HepG2 (cell line): Measurements from ENCODE around the gene TNPO3. TPM values are rescaled to one million over a fixed set of nuclear protein-coding genes. Genes with fewer than 3 reads are reported as not detected.

Source experiments
- ATAD3A ChIP-seq: sonication (generic); formaldehyde crosslinking; IDR thresholded peaks from 2 replicates; pipeline ENCODE4 v1.4.0; 2020; ENCODE audit warnings: missing genetic modification reagents
- KDM6A ChIP-seq: IDR thresholded peaks from 2 replicates; pipeline ENCODE4 v1.6.1; 2016; ENCODE audit warnings: low read depth
- LBX2 ChIP-seq: sonication (generic); formaldehyde crosslinking; IDR thresholded peaks from 2 replicates; pipeline ENCODE4 v1.5.0; 2020; ENCODE audit warnings: missing genetic modification reagents, mild to moderate bottlenecking, borderline replicate concordance
- MEF2D ChIP-seq: sonication (generic); formaldehyde crosslinking; IDR thresholded peaks from 2 replicates; pipeline ENCODE4 v1.5.1; 2020; ENCODE audit warnings: mild to moderate bottlenecking, missing genetic modification reagents
- MEIS1 ChIP-seq: sonication (generic); formaldehyde crosslinking; IDR thresholded peaks from 2 replicates; pipeline ENCODE4 v1.9.0; 2021; ENCODE audit warnings: mild to moderate bottlenecking, missing genetic modification reagents, moderate library complexity, borderline replicate concordance
- MIER2 ChIP-seq: IDR thresholded peaks from 2 replicates; pipeline ENCODE4 v1.6.1; 2016; ENCODE audit warnings: missing biosample characterization, missing genetic modification reagents
- ZC3H13 ChIP-seq: sonication (generic); formaldehyde crosslinking; IDR thresholded peaks from 2 replicates; pipeline ENCODE4 v1.8.1; 2023; ENCODE audit warnings: mild to moderate bottlenecking, missing genetic modification reagents, moderate library complexity
- ZNF138 ChIP-seq: sonication (generic); formaldehyde crosslinking; IDR thresholded peaks from 2 replicates; pipeline ENCODE4 v1.5.0; 2020; ENCODE audit warnings: mild to moderate bottlenecking, low read depth, missing genetic modification reagents
- ZNF263 ChIP-seq: sonication (generic); formaldehyde crosslinking; IDR thresholded peaks from 2 replicates; pipeline ENCODE4 v1.4.0; 2020; ENCODE audit warnings: missing genetic modification reagents
- ZNF569 ChIP-seq: sonication (generic); formaldehyde crosslinking; IDR thresholded peaks from 2 replicates; pipeline ENCODE4 v1.5.0; 2020; ENCODE audit warnings: mild to moderate bottlenecking, missing genetic modification reagents, moderate library complexity, borderline replicate concordance
- ZNF761 ChIP-seq: sonication (generic); formaldehyde crosslinking; conservative IDR thresholded peaks from 2 replicates; pipeline ENCODE4 v1.4.0; 2020; ENCODE audit warnings: mild to moderate bottlenecking, missing genetic modification reagents
- ZNF777 ChIP-seq: sonication (generic); formaldehyde crosslinking; IDR thresholded peaks from 2 replicates; pipeline ENCODE4 v1.4.0; 2020; ENCODE audit warnings: missing genetic modification reagents
- ZSCAN31 ChIP-seq: sonication (generic); formaldehyde crosslinking; IDR thresholded peaks from 2 replicates; pipeline ENCODE4 v1.5.0; 2020; ENCODE audit warnings: low read depth, mild to moderate bottlenecking, missing genetic modification reagents
- polyA plus RNA-seq, 8 experiments: library from polyadenylated mRNA; depleted of rRNA in 3 of 8; stranded (reverse) in 7 of 8; unstranded in 1 of 8; fragments of >200 nt; fragmentation: Illumina TruSeq in 4 of 8; extraction: Trizol in 4 of 8; gene quantifications; 2 replicates each; pipeline versions ENCODE4 v1.2.1 to v1.2.3, GENCODE V29; 2011 to 2016; ENCODE audit warnings: low read depth in 4 of 8, missing spikeins in 1 of 8, mixed read lengths in 1 of 8; ENCODE audit not compliant: insufficient read depth in 1 of 8
- total RNA-seq, 5 experiments: library from RNA; depleted of rRNA; stranded (reverse); fragments of >200 nt; fragmentation: Illumina TruSeq; extraction: Trizol; gene quantifications; 2 replicates each; pipeline ENCODE4 v1.2.3, GENCODE V29; 2016; ENCODE audit warnings: low read depth in 1 of 5
- TF ChIP-seq, protein P1 (sequence below): sonication (generic); formaldehyde crosslinking; IDR thresholded peaks from 2 replicates; pipeline ENCODE4 v1.4.0; 2020; ENCODE audit warnings: mild to moderate bottlenecking, low read depth, missing genetic modification reagents
- TF ChIP-seq, protein P2 (sequence below): sonication (generic); formaldehyde crosslinking; IDR thresholded peaks from 2 replicates; pipeline ENCODE4 v1.5.0; 2020; ENCODE audit warnings: missing genetic modification reagents, mild to moderate bottlenecking, borderline replicate concordance
- TF ChIP-seq, protein P3 (sequence below): sonication (generic); formaldehyde crosslinking; conservative IDR thresholded peaks from 2 replicates; pipeline ENCODE4 v1.8.0; 2022; ENCODE audit warnings: low read depth, missing genetic modification reagents
- TF ChIP-seq, protein P4 (sequence below): sonication (generic); formaldehyde crosslinking; IDR thresholded peaks from 2 replicates; pipeline ENCODE4 v1.5.0; 2020; ENCODE audit warnings: mild to moderate bottlenecking, missing genetic modification reagents
- TF ChIP-seq, protein P5 (sequence below): sonication (generic); formaldehyde crosslinking; IDR thresholded peaks from 2 replicates; pipeline ENCODE4 v1.4.0; 2020; ENCODE audit warnings: missing genetic modification reagents

TNPO3 gene
- total and polyA plus RNA-seq, 2 of the 13 experiments (the other 11 are each of a cell fraction or from before 2014, with no cell fraction given) = 23.8 to 44.6 TPM

DNA sequence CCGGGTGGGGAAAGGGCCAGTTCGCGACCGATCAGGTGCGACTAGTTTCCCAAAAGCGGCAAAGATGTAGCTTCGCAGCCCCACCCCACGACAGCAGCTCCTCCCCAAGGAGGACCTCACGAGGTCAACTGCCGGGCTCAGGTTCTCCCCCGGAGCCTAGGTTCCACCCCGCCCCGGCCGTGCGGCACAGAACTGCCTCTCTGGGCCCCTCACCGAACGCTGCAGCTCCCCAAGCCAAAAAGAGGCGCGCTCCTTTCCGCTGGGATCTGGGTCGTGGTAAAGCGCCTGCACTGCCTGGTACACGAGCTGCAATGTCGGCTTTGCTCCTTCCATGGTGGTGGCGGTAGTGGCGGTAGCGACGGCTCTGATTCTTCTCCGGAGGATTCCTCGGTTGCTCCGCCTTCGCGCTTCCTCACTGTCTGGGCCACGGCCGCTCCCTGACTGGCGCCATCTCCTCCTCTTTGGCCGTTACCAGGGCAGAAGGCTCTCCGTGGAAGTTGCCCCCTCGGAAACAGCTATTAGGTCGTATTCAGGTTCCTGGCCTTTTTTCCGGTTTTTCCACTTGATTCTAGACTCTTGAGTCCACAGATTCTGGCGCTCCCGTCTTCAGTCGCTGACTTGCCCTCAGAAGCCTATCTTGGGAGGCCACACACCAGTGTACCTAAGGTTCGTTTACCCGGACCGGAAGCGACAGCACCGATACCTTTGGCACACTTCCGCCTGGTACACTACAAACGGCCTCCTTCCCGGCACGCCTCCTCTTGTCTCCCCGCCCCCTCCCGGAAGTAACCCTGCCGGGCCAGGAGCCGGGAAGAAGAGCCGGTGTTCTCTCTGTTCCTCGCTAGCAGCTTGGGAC lies at the start of gene TNPO3 (continued):
- TF ChIP-seq, protein P1, sequence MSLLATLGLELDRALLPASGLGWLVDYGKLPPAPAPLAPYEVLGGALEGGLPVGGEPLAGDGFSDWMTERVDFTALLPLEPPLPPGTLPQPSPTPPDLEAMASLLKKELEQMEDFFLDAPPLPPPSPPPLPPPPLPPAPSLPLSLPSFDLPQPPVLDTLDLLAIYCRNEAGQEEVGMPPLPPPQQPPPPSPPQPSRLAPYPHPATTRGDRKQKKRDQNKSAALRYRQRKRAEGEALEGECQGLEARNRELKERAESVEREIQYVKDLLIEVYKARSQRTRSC (CRISPR knock-in tag) = 0 out of 2 replicates have a peak, but pooled peaks have one; percentile 44
- TF ChIP-seq ZC3H13 (CRISPR knock-in tag) (0 out of 2 replicates have a peak, but pooled peaks have one; percentile 74), ZNF761 (CRISPR knock-in tag) (peak; percentile 73), ZNF263 (CRISPR knock-in tag) (peak; percentile 89), MEF2D (CRISPR knock-in tag) (peak; percentile 82; the same call in 1 of the 2 replicates), MEIS1 (CRISPR knock-in tag) (0 out of 2 replicates have a peak, but pooled peaks have one; percentile 27), ZNF777 (CRISPR knock-in tag) (no peak; the same call in 1 of the 2 replicates), ZNF569 (no peak; the same call in 1 of the 2 replicates), ATAD3A (CRISPR knock-in tag) (peak; percentile 46; the same call in 1 of the 2 replicates), KDM6A (CRISPR knock-in tag) (0 out of 2 replicates have a peak, but pooled peaks have one; percentile 51), ZSCAN31 (CRISPR knock-in tag) (peak; percentile 73), MIER2 (CRISPR knock-in tag) (no peak), ZNF138 (CRISPR knock-in tag) (no peak), LBX2 (CRISPR knock-in tag) (no peak)
- TF ChIP-seq, protein P2, sequence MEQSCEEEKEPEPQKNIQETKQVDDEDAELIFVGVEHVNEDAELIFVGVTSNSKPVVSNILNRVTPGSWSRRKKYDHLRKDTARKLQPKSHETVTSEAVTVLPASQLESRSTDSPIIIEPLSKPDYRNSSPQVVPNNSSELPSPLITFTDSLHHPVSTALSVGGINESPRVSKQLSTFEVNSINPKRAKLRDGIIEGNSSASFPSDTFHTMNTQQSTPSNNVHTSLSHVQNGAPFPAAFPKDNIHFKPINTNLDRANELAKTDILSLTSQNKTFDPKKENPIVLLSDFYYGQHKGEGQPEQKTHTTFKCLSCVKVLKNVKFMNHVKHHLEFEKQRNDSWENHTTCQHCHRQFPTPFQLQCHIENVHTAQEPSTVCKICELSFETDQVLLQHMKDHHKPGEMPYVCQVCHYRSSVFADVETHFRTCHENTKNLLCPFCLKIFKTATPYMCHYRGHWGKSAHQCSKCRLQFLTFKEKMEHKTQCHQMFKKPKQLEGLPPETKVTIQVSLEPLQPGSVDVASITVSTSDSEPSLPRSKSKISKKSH = no peak
- TF ChIP-seq, protein P3, sequence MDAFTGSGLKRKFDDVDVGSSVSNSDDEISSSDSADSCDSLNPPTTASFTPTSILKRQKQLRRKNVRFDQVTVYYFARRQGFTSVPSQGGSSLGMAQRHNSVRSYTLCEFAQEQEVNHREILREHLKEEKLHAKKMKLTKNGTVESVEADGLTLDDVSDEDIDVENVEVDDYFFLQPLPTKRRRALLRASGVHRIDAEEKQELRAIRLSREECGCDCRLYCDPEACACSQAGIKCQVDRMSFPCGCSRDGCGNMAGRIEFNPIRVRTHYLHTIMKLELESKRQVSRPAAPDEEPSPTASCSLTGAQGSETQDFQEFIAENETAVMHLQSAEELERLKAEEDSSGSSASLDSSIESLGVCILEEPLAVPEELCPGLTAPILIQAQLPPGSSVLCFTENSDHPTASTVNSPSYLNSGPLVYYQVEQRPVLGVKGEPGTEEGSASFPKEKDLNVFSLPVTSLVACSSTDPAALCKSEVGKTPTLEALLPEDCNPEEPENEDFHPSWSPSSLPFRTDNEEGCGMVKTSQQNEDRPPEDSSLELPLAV = no peak
- TF ChIP-seq, protein P4, sequence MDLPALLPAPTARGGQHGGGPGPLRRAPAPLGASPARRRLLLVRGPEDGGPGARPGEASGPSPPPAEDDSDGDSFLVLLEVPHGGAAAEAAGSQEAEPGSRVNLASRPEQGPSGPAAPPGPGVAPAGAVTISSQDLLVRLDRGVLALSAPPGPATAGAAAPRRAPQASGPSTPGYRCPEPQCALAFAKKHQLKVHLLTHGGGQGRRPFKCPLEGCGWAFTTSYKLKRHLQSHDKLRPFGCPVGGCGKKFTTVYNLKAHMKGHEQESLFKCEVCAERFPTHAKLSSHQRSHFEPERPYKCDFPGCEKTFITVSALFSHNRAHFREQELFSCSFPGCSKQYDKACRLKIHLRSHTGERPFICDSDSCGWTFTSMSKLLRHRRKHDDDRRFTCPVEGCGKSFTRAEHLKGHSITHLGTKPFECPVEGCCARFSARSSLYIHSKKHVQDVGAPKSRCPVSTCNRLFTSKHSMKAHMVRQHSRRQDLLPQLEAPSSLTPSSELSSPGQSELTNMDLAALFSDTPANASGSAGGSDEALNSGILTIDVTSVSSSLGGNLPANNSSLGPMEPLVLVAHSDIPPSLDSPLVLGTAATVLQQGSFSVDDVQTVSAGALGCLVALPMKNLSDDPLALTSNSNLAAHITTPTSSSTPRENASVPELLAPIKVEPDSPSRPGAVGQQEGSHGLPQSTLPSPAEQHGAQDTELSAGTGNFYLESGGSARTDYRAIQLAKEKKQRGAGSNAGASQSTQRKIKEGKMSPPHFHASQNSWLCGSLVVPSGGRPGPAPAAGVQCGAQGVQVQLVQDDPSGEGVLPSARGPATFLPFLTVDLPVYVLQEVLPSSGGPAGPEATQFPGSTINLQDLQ (CRISPR knock-in tag) = no peak
- TF ChIP-seq, protein P5, sequence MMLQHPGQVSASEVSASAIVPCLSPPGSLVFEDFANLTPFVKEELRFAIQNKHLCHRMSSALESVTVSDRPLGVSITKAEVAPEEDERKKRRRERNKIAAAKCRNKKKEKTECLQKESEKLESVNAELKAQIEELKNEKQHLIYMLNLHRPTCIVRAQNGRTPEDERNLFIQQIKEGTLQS (CRISPR knock-in tag) = 0 out of 2 replicates have a peak, but pooled peaks have one; percentile 1
